GM19238 (cell line): ENCODE measurements around the gene PTPRN2.

Experiments
- DNase-seq: peaks from one replicate; pipeline ENCODE4 v3.0.0; 2011; ENCODE audit warnings: low spot score; ENCODE audit not compliant: insufficient read length

The PTPRN2 gene

DNA sequence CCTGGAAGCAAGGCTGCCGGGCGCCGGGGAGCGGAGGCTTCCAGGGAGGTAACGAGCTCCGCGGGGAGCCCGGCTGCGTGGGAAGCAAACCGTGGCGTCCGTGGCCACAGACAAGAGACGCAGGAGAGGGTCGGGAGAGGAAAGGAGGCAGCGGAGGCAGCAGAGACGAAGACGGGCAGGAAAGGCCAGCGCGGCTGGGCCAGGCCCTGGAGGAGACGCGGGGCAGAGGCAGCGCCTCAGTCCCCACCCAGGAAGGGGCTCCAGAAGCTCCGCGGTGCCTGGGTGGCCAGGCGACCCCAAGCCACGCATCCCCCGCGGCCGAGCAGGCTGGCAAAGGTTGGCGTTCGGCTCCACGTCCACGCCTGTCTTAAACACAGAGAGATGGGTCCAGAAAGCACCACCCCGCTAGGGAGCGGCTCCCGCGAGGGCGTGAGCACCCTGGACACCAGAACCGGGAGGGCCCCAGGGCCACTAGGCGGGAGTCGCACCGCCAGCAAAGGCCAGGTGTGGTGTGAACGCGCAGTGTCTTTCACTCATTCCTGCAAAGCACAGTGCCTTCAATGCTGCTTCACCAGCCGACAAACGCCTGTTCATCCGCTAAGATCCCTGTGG, 97.3 kb downstream of the PTPRN2 start:
- DNase-seq: no peak

GRCh38 chr7:158489462-158490155, 98.0 kb downstream of the PTPRN2 start:
- DNase-seq: no peak

DNA sequence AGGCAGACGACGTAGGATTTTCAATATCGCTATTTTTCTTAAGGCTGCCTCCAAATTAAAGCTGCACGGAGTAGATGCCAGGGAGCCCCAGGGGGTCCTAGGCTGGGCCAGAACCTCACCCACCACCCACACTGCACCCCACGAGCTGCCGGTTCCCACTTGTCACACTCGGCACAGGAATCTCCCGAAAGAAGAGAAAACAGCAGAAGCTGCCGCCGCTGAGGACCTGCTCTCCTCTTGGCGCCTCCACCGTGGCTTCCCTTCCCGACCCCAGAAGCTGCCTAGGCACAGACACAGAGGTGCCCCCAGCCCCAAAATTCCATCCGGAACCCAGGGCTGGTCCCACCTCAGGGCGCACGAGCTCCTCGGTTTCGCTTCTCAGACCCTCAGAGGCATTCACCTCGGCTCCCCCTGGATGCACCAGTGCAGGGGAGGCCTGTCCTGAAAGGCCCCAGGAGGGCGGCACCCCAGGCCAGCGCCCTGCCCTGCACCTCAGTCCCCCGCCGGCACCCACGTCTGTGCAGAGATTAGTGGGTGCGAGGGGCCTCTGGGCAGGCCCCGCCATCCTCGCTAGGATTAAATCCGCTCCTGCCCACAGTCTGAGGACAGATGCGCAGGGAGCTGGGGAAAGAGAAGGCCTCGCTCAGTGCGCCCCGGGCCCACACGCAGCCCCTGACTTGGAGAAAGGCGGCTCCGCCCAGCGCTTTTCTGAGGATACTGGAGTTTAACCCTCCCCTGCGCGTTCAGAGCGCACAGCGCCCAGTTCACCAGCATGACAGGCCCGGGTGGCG, 99.2 kb downstream of the PTPRN2 start:
- DNase-seq: no peak

DNA sequence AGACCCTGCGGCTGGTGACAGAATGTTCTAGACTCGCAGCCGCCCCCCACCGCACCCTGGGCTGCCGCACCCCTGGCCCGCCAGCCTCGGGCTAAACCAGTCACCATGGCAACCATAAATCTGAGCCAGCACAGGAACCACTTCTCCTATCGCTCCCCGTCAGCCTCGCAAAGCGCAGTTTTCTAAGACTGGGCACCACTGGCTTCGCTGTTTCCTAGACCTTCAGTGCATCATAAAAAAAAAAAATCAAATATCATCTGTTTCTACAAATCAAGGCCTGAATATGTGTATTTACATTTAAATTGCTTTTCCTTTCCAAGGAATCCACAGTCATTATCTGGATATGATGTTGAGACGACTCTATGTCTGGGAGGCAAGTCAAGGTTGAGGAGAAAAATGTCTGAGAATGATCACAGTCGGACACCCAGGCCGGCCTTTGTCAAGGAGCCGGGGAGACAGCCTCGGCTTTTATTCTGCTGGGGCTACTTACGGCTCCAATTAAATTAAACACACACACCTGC, 99.9 kb downstream of the PTPRN2 start:
- no peak for DNase-seq

DNA sequence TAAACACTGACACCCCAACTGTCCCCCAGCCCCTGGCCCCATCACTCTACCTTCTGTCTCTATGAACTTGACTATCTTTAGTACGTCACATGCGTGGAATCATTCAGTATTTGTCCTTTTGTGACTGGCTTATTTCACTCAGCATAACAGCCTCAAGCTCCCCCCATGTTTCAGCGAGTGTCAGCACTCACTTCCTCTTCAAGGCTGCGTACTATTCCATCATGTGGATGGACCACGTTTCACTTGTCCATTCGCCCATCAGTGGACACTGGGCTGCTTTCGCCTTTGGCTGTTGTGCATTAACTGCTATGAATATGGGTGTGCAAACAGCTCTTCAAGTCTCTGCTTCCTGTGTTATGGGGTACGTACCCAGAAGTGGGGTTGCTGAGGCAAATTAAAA, 100.7 kb downstream of the PTPRN2 start:
- no peak for DNase-seq

GRCh38 chr7:158484801-158485531, 102.7 kb downstream of the PTPRN2 start:
- no peak for DNase-seq

- DNase-seq: no peak
These were observed 105.1 kb downstream of the PTPRN2 start for GRCh38 chr7:158482480-158482879.

GRCh38 chr7:158479664-158480025, 108.0 kb downstream of the PTPRN2 start:
- no peak for DNase-seq

DNA sequence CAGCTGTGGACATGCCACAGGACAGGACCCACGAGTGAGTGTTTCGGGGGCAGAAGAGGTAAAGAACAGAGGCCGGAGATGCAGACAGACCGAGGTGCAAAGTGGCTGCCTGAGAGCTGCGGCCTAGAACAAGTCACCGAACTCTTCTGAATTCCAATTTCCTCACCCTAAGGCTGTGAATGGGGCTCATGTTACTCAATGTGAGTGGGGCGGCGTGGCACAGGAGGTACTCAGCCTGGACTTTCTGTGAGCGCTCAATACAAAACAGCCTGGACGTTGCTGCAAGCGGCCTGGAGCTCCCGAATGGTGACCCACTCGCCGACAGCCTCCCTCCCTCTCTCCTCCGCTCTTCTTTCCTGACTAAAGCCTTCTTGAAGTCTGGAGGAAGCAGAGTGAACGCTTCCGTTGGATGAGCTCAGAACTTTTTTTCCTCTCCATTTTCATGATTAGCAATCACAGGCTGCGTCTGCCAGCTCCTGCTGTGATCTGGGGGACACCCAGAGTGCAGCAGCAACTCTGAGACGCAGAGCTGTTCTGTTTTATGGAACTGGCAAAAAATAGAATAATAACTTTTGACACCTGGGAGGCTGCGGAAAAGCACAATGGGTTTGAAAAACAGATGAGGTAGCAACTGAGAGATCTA, 108.5 kb downstream of the PTPRN2 start:
- no peak for DNase-seq

GRCh38 chr7:158477866-158478265, 109.8 kb downstream of the PTPRN2 start:
- DNase-seq: no peak

- DNase-seq: no peak
These were observed 111.2 kb downstream of the PTPRN2 start for GRCh38 chr7:158476331-158476932.

- no peak for DNase-seq
These were observed 112.0 kb downstream of the PTPRN2 start for GRCh38 chr7:158475679-158476052.

DNA sequence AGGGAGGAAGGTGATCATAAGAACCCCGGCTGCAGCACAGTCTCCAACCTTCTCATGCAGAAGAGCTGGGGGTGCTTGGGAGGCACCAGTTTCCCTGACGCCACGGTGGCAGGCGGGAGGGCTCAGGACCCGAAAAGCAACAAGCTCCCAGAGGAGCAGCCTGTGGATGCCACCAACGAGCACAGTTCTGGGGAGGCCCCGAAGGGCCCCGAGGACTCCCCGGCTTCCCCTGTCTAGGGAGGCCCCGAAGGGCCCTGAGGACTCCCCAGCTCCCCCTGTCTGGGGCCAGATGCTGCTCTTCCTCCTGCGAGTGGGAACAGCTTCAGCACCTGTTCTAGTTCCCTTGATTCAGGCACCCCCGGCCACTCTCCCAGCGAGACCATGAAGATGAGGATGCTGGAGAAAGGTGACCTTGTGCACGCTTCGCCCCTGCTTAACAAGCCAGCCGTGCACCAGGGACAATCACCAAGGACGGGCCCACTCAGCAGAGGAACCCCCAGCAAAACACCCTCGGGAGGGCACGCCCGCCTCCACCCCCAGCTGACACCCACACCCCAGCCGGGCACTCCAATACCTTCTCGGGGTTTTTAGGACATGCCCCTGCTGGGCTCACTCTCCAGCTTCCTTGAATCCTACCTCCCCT, 112.5 kb downstream of the PTPRN2 start:
- no peak for DNase-seq

- no peak for DNase-seq
These were observed 113.1 kb downstream of the PTPRN2 start for GRCh38 chr7:158474488-158474887.

DNA sequence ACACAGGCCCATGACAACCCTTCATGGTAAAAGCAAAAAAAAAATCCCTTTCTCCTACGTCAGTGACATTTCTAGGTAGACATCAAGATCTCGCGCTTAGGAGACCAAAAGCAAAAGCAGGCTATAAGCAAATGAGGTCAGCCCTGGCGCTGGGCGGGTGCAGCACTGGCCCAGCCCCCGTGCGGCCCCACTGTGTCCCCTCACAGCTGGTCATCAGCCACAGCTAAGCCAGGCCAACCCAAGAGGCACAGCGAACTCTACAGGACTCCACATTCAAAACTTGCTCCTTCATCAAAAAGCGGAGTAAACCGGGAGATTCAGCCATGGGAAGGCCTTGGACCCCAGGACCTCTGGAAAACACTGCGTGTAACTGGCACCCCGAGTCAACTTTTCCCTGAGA, 113.7 kb downstream of the PTPRN2 start:
- no peak for DNase-seq

- no peak for DNase-seq
These were observed 114.4 kb downstream of the PTPRN2 start for GRCh38 chr7:158473221-158473620.

DNA sequence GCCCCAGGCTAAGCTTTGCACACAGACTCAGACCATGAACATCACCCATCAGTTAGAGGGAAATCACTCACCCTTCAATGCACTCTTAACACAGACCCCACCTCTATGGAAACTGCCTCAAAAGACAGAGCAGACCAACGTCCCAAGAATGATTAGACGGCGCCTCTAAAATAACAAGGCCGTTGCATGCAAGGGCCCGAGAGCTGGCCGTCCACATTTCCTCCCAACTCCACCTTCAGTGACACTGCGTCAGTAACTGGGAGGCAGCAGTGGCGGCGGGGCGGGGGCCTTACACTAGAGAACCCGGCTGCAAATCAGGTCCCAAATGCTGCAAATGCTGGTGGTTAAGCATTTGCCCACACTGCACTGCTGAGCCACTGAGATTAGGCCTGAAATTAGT, 115.0 kb downstream of the PTPRN2 start:
- DNase-seq: no peak

GRCh38 chr7:158471716-158472115, 115.9 kb downstream of the PTPRN2 start:
- DNase-seq: no peak

- DNase-seq: no peak
These were observed 117.3 kb downstream of the PTPRN2 start for GRCh38 chr7:158470336-158470735.

DNA sequence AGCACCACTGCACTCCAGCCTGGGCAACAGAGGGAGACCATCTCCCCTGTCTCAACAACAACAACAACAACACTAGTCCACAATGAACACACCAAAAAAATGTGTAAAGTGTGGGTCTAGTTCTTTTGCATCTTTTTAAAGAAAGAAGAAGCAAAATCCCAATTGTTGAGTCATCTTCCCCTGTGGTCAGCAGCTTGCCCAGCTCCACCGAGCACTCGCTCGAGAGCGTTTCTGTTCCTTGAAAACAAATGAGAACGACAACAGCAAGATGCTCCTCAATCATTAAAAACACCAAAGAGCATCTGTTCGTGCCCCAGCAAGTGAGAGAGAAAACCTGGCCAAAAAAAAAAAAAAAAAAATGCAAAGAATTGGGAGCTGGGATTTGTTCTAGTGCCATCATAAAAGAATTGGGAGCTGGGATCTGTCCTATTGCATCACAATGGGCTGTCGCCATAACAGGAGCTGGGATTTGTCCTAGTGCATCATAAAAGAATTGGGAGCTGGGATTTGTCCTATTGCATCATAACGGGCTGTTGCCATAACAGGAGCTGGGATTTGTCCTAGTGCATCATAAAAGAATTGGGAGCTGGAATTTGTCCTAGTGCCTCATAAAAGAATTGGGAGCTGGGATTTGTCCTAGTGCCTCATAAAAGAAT, 118.1 kb downstream of the PTPRN2 start:
- no peak for DNase-seq
